Measurements from ENCODE around the gene LAMA2. TPM values are rescaled to one million over a fixed set of nuclear protein-coding genes. Genes with fewer than 3 reads are reported as not detected.

Gene LAMA2
- total RNA-seq, 4 donors from 2014 or later: 115 to 153 (median 134) TPM

- H3K27ac ChIP-seq (replicated peaks in 1 of 4): no peak overlapping the region
- H3K4me1 ChIP-seq: no peaks in the 10 kb centered on the region
- H3K9me3 ChIP-seq: no peaks in the 10 kb centered on the region
- intact Hi-C loops (cut with DNase I): no loop called here
- no peaks in the 10 kb centered on the region for H3K27me3 ChIP-seq
- no peak overlapping the region for H3K4me3 ChIP-seq
- H3K36me3 ChIP-seq: no peaks in the 10 kb centered on the region
- TF ChIP-seq CTCF (IDR thresholded peaks at IDR 0.05) (no peak), POLR2AphosphoS5 (IDR thresholded peaks at IDR 0.05) (no peak), EP300 (IDR thresholded peaks at IDR 0.05) (no peak), POLR2A (IDR thresholded peaks at IDR 0.05; ENCODE audit: low read depth) (no peak)
- WGBS: 79% methylated on average over 2 of the region's 2 CpGs
- no peak for DNase-seq (ENCODE audit: extremely low spot score)
These were observed 131.4 kb downstream of the LAMA2 start for GRCh38 chr6:129014302-129014701.

- WGBS: 39% methylated on average over 3 of the region's 3 CpGs
- no peak for TF ChIP-seq POLR2A (IDR thresholded peaks at IDR 0.05; ENCODE audit: low read depth)
- no peak for TF ChIP-seq POLR2AphosphoS5 (IDR thresholded peaks at IDR 0.05)
- no peak for TF ChIP-seq EP300 (IDR thresholded peaks at IDR 0.05)
- no peak for TF ChIP-seq CTCF (IDR thresholded peaks at IDR 0.05)
These were observed 132.8 kb downstream of the LAMA2 start for GRCh38 chr6:129015721-129016120.

DNA sequence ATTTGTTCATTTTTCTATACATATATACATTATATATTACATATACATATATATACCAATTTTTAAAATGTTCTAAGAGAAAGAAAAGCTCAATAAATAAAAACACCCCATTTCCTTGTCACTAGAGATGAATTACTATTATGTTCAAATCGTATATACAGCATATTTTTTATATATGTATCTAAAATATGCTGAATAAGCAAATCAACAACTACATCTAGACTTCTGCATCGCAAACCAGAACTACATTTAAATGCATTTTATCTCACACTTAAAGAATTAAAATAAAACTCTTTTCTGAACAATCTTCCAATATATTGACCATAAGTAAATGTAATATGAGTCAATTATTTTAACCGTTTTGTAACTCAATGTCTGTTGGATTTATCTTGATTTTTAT, 133.9 kb downstream of the LAMA2 start:
- no peak overlapping the region for H3K4me3 ChIP-seq
- H3K27ac ChIP-seq (replicated peaks in 1 of 4): no peak overlapping the region
- WGBS: 85% methylated on average over 3 of the region's 3 CpGs
- H3K27me3 ChIP-seq: no peaks in the 10 kb centered on the region
- intact Hi-C loops (cut with DNase I): no loop called here
- no peaks in the 10 kb centered on the region for H3K4me1 ChIP-seq
- no peaks in the 10 kb centered on the region for H3K9me3 ChIP-seq
- no peaks in the 10 kb centered on the region for H3K36me3 ChIP-seq
- DNase-seq (ENCODE audit: extremely low spot score): no peak
- no peak for TF ChIP-seq POLR2AphosphoS5 (IDR thresholded peaks at IDR 0.05)
- no peak for TF ChIP-seq EP300 (IDR thresholded peaks at IDR 0.05)
- TF ChIP-seq CTCF (IDR thresholded peaks at IDR 0.05): no peak
- TF ChIP-seq POLR2A (IDR thresholded peaks at IDR 0.05; ENCODE audit: low read depth): no peak

More at GRCh38 chr6:129015721-129016120, 132.8 kb downstream of the LAMA2 start:
- no peak overlapping the region for H3K27ac ChIP-seq (replicated peaks in 1 of 4)
- no peaks in the 10 kb centered on the region for H3K27me3 ChIP-seq
- no peak for DNase-seq (ENCODE audit: extremely low spot score)
- H3K36me3 ChIP-seq: no peaks in the 10 kb centered on the region
- intact Hi-C loops (cut with DNase I): no loop called here
- H3K4me3 ChIP-seq: no peak overlapping the region
- no peaks in the 10 kb centered on the region for H3K9me3 ChIP-seq
- no peaks in the 10 kb centered on the region for H3K4me1 ChIP-seq

DNA sequence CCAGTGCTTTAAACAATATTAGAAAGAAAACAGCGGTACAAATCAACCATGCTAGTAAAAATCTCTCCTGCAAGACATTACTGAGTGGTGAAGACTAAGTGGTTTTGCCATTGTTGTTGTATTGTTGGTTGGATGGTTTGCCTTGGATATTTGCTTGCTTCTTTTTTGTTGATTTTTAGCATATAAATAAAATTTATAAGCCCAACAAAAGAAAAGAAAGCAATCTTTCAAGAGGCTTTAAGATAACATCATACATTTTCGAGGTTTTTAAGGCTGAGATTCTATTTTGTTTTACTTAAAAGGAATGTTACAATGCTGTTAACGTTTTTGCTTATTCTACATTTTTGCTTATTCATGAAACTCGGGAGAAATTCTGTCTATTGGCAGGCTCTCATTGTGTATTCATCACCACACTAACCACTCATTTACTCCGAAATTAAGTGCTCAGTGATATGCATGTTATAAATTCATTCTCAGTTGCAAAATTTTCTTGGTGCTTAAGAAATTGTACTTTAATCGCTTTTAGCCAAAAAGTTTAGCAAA, 139.1 kb downstream of the LAMA2 start:
- no peaks in the 10 kb centered on the region for H3K4me1 ChIP-seq
- H3K9me3 ChIP-seq: no peaks in the 10 kb centered on the region
- WGBS: 82% methylated on average over 6 of the region's 6 CpGs
- DNase-seq (ENCODE audit: extremely low spot score): no peak
- no peak overlapping the region for H3K4me3 ChIP-seq
- no peak for TF ChIP-seq POLR2A (IDR thresholded peaks at IDR 0.05; ENCODE audit: low read depth)
- intact Hi-C loops (cut with DNase I): no loop called here
- no peaks in the 10 kb centered on the region for H3K36me3 ChIP-seq
- no peak overlapping the region for H3K27ac ChIP-seq (replicated peaks in 1 of 4)
- no peaks in the 10 kb centered on the region for H3K27me3 ChIP-seq

DNA sequence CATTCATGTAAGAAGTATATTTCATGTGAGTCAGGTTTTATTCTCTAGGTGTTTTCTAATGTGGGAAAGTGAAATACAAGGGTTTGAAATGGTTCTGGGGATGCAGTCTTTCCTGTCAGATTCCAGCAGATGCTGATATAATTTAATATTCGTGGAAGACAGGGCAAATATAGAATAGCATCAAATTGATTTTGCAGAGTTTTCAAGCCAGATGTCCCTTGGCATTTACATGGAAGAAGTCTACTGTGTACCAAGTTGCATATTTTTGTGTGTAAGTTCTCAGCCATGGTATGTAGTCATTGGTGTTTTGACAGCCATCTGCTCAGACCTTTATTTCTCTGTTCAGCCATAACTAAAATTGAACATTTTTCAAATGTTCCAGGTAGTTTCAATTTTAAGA, 143.7 kb downstream of the LAMA2 start:
- 84% methylated on average over 1 of the region's 1 CpG for WGBS
- Histone ChIP-seq H3K4me1 (peaks cover 0 to 2% (median 0%) of the 10 kb centered on the region in 4 donors), H3K36me3 (no peaks in the 10 kb centered on the region), H3K27ac (replicated peaks in 1 of 4) (no peak overlapping the region), H3K9me3 (no peaks in the 10 kb centered on the region), H3K27me3 (no peaks in the 10 kb centered on the region), H3K4me3 (no peak overlapping the region)
- intact Hi-C loops (cut with DNase I): no loop called here
- DNase-seq (ENCODE audit: extremely low spot score): no peak
- no peak for TF ChIP-seq EP300 (IDR thresholded peaks at IDR 0.05)
- TF ChIP-seq POLR2AphosphoS5 (IDR thresholded peaks at IDR 0.05): no peak
- no peak for TF ChIP-seq POLR2A (IDR thresholded peaks at IDR 0.05; ENCODE audit: low read depth)
- TF ChIP-seq CTCF (IDR thresholded peaks at IDR 0.05): no peak
